Progenitor cell of endocrine pancreas (in vitro differentiated cells): ENCODE measurements around the gene HPCAL1. TPM values are rescaled to one million over a fixed set of nuclear protein-coding genes. Genes with fewer than 3 reads are reported as not detected.

Experiments
- DNase-seq: peaks from one replicate; pipeline ENCODE4 v3.0.0; 2021; ENCODE audit warnings: low spot score; ENCODE audit not compliant: unreplicated experiment
- H3K27ac Mint-ChIP-seq: 2 replicates; pipeline ENCODE4 v1.8.0; 2021; ENCODE audit warnings: mild to moderate bottlenecking, moderate library complexity, mixed read lengths
- H3K27me3 Mint-ChIP-seq: 2 replicates; pipeline ENCODE4 v1.8.0; 2021; ENCODE audit warnings: mixed read lengths
- H3K36me3 Mint-ChIP-seq: 2 replicates; pipeline ENCODE4 v1.8.0; 2022; ENCODE audit warnings: mixed read lengths; ENCODE audit not compliant: insufficient read depth
- H3K4me1 Mint-ChIP-seq: 2 replicates; pipeline ENCODE4 v1.8.0; 2021; ENCODE audit warnings: low read depth, mixed read lengths
- H3K4me3 Mint-ChIP-seq: 2 replicates; pipeline ENCODE4 v1.8.0; 2021; ENCODE audit warnings: low read depth, mild to moderate bottlenecking, moderate library complexity, mixed read lengths
- H3K9me3 Mint-ChIP-seq: 2 replicates; pipeline ENCODE4 v1.8.0; 2021; ENCODE audit warnings: low read depth, mixed read lengths
- total RNA-seq: library from RNA; stranded (reverse); gene quantifications from 2 replicates; pipeline ENCODE4 v1.2.1, GENCODE V29; 2021
- TF ChIP-seq, protein P1 (sequence below): fragments of 200-600 bp; sonication (generic); IDR thresholded peaks from one replicate; pipeline ENCODE4 v1.5.0; 2021; ENCODE audit warnings: antibody characterized with exemption, mild to moderate bottlenecking; ENCODE audit not compliant: unreplicated experiment

The HPCAL1 gene
- total RNA-seq, 1 donor from 2014 or later, result 16.5 TPM

DNA sequence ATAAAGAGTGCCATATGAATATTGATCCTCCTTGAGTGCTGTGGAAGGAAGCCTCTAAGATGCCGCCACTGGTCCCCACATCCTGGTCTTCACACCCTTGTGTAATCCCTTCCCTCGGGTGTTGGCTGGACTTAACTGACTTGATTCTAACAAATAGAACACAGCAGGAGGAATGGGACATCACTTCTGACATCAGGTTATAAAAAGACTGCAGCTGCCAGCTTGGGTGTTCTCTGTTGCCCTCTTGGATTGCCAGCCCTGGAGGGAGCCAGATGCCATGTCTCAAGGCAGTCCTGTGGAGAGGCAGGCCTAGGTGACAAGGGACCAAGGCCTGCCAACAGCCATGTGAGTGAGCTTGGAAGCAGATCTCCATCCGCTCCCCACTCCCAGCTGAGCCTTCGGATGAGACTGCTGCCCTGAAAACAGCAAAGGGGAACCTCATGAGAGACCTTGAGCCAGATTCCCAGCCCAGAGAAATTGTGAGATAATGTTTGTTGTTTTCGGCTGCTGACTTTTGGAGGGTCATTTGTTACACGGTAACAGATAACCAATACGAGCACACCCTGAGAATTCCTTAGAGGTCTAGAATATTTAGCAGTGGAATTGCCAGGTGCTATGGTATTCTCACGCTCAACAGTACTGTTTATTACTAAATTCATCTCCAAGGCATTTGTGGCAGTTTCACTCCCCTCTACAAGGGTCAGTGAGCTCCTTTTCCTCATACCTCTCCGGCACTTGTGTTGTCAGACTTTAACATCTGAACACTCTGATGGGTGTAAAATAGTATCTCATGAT lies 32.5 kb downstream of the HPCAL1 start:
- H3K27me3 Mint-ChIP-seq, result peaks cover 5% of the 10 kb centered on the region
- no peak for DNase-seq
- no peak overlapping the region for H3K4me3 Mint-ChIP-seq
- TF ChIP-seq, protein P1, sequence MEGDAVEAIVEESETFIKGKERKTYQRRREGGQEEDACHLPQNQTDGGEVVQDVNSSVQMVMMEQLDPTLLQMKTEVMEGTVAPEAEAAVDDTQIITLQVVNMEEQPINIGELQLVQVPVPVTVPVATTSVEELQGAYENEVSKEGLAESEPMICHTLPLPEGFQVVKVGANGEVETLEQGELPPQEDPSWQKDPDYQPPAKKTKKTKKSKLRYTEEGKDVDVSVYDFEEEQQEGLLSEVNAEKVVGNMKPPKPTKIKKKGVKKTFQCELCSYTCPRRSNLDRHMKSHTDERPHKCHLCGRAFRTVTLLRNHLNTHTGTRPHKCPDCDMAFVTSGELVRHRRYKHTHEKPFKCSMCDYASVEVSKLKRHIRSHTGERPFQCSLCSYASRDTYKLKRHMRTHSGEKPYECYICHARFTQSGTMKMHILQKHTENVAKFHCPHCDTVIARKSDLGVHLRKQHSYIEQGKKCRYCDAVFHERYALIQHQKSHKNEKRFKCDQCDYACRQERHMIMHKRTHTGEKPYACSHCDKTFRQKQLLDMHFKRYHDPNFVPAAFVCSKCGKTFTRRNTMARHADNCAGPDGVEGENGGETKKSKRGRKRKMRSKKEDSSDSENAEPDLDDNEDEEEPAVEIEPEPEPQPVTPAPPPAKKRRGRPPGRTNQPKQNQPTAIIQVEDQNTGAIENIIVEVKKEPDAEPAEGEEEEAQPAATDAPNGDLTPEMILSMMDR, result no peak
- H3K9me3 Mint-ChIP-seq, result peaks cover 3% of the 10 kb centered on the region
- H3K4me1 Mint-ChIP-seq, result peaks cover 18% of the 10 kb centered on the region
- H3K36me3 Mint-ChIP-seq, result peaks cover 1% of the 10 kb centered on the region
- no peak overlapping the region for H3K27ac Mint-ChIP-seq

DNA sequence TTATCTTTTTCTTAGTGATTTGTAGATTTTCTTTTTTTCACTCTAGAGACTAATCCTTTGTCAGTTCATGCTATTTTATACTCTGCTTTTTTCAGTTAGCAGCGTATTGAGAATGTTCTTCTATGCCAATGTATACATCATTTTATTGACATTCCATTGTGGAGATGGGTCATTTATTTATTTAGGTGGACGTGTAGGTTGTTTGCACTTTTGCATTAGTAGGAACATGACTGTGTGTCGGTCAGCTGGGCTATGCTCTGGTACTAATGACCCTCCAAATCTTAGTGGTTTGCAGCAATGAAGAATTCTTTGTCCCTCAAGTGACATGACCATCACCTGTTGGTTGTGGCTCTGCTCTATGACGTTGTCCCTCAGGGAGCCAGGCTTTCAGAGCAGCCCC lies 33.6 kb downstream of the HPCAL1 start:
- H3K27me3 Mint-ChIP-seq, result peaks cover 5% of the 10 kb centered on the region
- peaks cover 1% of the 10 kb centered on the region for H3K36me3 Mint-ChIP-seq
- H3K4me3 Mint-ChIP-seq, result no peak overlapping the region
- no peak overlapping the region for H3K27ac Mint-ChIP-seq
- H3K9me3 Mint-ChIP-seq, result peaks cover 3% of the 10 kb centered on the region
- no peak for DNase-seq
- H3K4me1 Mint-ChIP-seq, result peaks cover 13% of the 10 kb centered on the region
- TF ChIP-seq, protein P1, result no peak

DNA sequence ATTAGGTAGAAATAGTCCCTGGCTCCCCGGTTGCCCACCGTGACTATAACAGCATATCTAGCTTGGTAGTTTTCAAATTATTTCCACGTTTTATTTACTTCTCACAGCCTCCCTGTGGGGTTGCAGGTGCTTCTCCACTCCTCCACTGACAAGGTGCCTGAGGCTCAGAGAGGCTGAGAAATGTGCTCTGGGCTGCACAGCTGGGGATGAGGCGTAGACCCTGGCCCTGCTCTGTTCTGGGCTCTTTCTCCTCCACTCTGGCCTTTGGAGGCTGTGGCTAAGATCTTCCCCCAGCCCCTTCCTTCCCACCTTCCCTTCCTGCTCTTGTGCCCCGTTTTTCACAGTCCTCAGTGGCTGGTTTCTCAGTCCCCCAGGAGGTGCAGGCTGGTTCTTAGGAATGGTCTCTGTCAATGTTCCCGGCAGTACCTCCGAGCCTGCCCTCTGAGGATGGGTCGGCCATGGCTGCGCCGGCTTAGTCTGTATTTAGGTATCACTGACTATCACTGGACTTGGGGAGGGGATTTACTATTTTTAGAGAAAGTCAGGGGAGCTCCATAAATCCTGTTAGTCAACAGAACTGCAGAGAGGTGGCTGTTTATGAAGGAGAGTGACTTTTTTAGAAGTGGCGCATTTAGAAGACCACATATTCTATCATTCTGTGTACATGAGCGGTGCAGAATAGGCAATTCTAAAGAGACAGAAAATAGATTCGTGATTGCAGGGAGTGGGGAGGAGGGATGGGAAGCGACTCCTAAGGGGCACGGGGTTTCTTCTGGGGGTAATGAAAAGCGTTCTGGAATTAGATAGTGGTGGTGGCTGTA lies 35.0 kb downstream of the HPCAL1 start:
- Mint-ChIP-seq H3K4me1 (peaks cover 6% of the 10 kb centered on the region), H3K27ac (no peak overlapping the region), H3K36me3 (peaks cover 1% of the 10 kb centered on the region), H3K9me3 (peaks cover 3% of the 10 kb centered on the region), H3K4me3 (no peak overlapping the region), H3K27me3 (no peaks in the 10 kb centered on the region)
- DNase-seq, result no peak
- TF ChIP-seq, protein P1, result no peak

DNA sequence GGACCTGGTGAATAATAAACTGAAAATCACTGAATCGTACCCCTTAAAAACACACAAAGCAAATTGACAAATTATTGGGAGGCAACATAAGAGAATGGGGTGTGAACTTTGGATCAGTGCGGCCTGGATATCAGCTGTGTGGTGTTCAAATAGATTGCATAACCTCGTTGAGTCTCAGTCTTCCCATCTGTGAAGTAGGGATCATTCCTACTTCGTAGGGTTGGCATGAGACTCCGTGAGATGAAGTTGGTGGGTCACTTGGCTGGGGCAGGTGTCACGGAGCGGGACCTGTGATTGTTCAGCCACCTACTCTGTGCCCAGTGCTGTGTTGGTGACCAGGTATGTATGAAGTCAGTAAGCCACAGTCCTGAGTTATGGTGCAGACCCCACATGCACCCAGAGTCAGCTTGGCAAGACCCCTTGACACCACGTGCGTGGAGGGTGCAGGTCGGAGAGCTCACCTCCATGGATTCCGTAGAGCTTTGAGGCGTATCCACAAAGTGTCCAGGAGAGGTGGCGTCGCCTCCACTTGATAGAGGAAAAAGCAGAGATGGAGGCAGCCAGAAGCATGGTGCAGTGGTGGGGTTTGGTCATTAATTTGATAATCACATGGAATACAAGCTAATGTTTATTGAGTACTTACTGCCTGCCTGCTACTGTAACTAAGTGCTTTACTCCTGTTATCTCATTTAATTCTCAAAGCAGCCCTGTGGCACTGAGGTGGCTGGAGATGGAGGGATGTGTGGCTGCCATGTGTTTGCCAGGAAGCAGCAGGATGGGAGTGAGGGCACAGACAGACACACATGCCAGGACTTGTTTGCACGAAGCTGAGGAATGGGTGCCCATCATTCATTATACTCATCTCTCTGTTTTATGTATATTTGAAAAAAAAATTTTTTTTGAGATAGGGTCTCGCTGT lies 35.8 kb downstream of the HPCAL1 start:
- no peak overlapping the region for H3K27ac Mint-ChIP-seq
- no peak overlapping the region for H3K4me3 Mint-ChIP-seq
- H3K9me3 Mint-ChIP-seq, result peaks cover 3% of the 10 kb centered on the region
- DNase-seq, result no peak
- TF ChIP-seq, protein P1, result no peak
- peaks cover 1% of the 10 kb centered on the region for H3K36me3 Mint-ChIP-seq
- no peaks in the 10 kb centered on the region for H3K4me1 Mint-ChIP-seq
- H3K27me3 Mint-ChIP-seq, result no peaks in the 10 kb centered on the region
